HepG2 (cell line): ENCODE measurements around the gene CCDC59. TPM values are rescaled to one million over a fixed set of nuclear protein-coding genes. Genes with fewer than 3 reads are reported as not detected.

ENCODE experiments used
- ATAC-seq: fragments of 200-7000 bp; cut with Tn5 transposase; 3 replicates; pipeline ENCODE4 v1.9.1; 2020; ENCODE audit warnings: mild to moderate bottlenecking, moderate library complexity
- BruUV-seq: library from RNA; stranded (reverse); fragments of 400-500 nt; replicated peaks from 2 replicates; lab custom pipeline; 2021; lab: Mats Ljungman, UMichigan
- CTCF ChIA-PET: fragments of 300-600 bp; formaldehyde crosslinking; extraction: SDS; loops from one replicate; lab custom pipeline; 2021; ENCODE audit warnings: low total read pairs, inconsistent platforms, low intra/inter-chr PET ratio; lab: Yijun Ruan, JAX
- POLR2A ChIA-PET: fragments of 350-600 bp; sonication (Branson Sonifier 250); formaldehyde crosslinking; loops from one replicate; lab custom pipeline; 2020; ENCODE audit warnings: antibody characterized with exemption, inconsistent platforms; lab: Yijun Ruan, JAX
- DNase-seq: peaks from one replicate; pipeline ENCODE4 v3.0.0-alpha.2; 2015; ENCODE audit warnings: low spot score
- FAIRE-seq: peaks from 3 replicates; lab custom pipeline; 2011; peaks lifted over from hg19 to GRCh38; lab: Jason Lieb, UNC
- H2AFZ ChIP-seq: one replicate; pipeline ENCODE4 v1.6.1; 2011; ENCODE audit warnings: low read length, inconsistent platforms
- H3K27ac ChIP-seq: fragments of 300-600 bp; 3 replicates; pipeline ENCODE4 v1.8.0; 2011; ENCODE audit warnings: mixed run types, mild to moderate bottlenecking, mixed read lengths, low read length, inconsistent platforms; ENCODE audit not compliant: insufficient read depth; ENCODE audit errors: extremely low read length
- H3K27me3 ChIP-seq, 2 experiments: fragments of 200-600 bp in 1 of 2; 2 replicates in 1 of 2; 3 replicates in 1 of 2; pipeline versions ENCODE4 v1.6.0 to v1.8.0; 2011; ENCODE audit warnings: low read length in 2 of 2, mild to moderate bottlenecking in 2 of 2, moderate library complexity in 2 of 2, inconsistent platforms in 1 of 2; ENCODE audit not compliant: insufficient read depth in 2 of 2, control insufficient read depth in 1 of 2
- H3K36me3 ChIP-seq, 2 experiments: fragments of 200-600 bp in 1 of 2; replicated peaks in 1 of 2; 2 replicates in 1 of 2; 3 replicates in 1 of 2; pipeline versions ENCODE4 v1.5.1 to v1.8.0; 2011; ENCODE audit warnings: low read length in 2 of 2, inconsistent platforms in 1 of 2; ENCODE audit not compliant: insufficient read depth in 2 of 2, control insufficient read depth in 1 of 2
- H3K4me1 ChIP-seq: 2 replicates; pipeline ENCODE4 v1.5.1; 2012; ENCODE audit warnings: low read length, inconsistent platforms; ENCODE audit not compliant: insufficient read depth
- H3K4me2 ChIP-seq: 2 replicates; pipeline ENCODE4 v1.6.0; 2011; ENCODE audit warnings: low read depth, low read length, inconsistent platforms
- H3K4me3 ChIP-seq, 3 experiments: fragments of 200-600 bp in 1 of 3; sonication (generic), shearing (Covaris generic) in 1 of 3; replicated peaks in 1 of 3; 2 replicates each; pipeline ENCODE4 v1.5.1; 2011 to 2016; ENCODE audit warnings: low read length in 3 of 3, inconsistent platforms in 2 of 3, low read depth in 2 of 3, mild to moderate bottlenecking in 2 of 3, control low read depth in 1 of 3, mixed read lengths in 1 of 3; ENCODE audit not compliant: insufficient read depth in 1 of 3
- H3K79me2 ChIP-seq: one replicate; pipeline ENCODE4 v1.6.1; 2011; ENCODE audit warnings: low read length, inconsistent platforms; ENCODE audit not compliant: insufficient read depth
- H3K9ac ChIP-seq: 2 replicates; pipeline ENCODE4 v1.6.0; 2011; ENCODE audit warnings: mild to moderate bottlenecking, low read depth, low read length, inconsistent platforms; ENCODE audit not compliant: insufficient read depth
- H3K9me3 ChIP-seq: 2 replicates; pipeline ENCODE4 v1.5.1; 2012; ENCODE audit warnings: mild to moderate bottlenecking, low read length
- H4K20me1 ChIP-seq: 2 replicates; pipeline ENCODE4 v1.6.0; 2011; ENCODE audit warnings: inconsistent platforms, mild to moderate bottlenecking, low read length, moderate library complexity; ENCODE audit not compliant: insufficient read depth
- ATF1 ChIP-seq: IDR thresholded peaks from 2 replicates; pipeline ENCODE4 v1.6.1; 2016; ENCODE audit warnings: mild to moderate bottlenecking, control low read depth
- ATF7 ChIP-seq, 2 experiments: fragments of 450-650 bp in 1 of 2; sonication (generic) in 1 of 2; formaldehyde crosslinking in 1 of 2; IDR thresholded peaks; 2 replicates each; pipeline versions ENCODE4 v1.4.0 to v1.6.1; 2016 to 2020; ENCODE audit warnings: antibody characterized with exemption in 1 of 2, mild to moderate bottlenecking in 1 of 2, missing genetic modification reagents in 1 of 2
- HNRNPUL1 ChIP-seq: fragments of 200-400 bp; formaldehyde crosslinking; IDR thresholded peaks from 2 replicates; pipeline ENCODE4 v1.6.1; 2017; ENCODE audit warnings: low read depth, mild to moderate bottlenecking, low read length, moderate library complexity
- KDM5A ChIP-seq: fragments of 200-600 bp; sonication (generic); IDR thresholded peaks from 2 replicates; pipeline ENCODE4 v1.7.0; 2018; ENCODE audit warnings: antibody characterized with exemption, mild to moderate bottlenecking, low read length, borderline replicate concordance
- MAFF ChIP-seq: IDR thresholded peaks from 2 replicates; pipeline ENCODE4 v1.6.1; 2011; ENCODE audit warnings: low read depth, low read length, improper control_type of control experiment
- MAFK ChIP-seq, 2 experiments: IDR thresholded peaks in 1 of 2; conservative IDR thresholded peaks in 1 of 2; 2 replicates each; pipeline ENCODE4 v1.6.1; 2011; ENCODE audit warnings: improper control_type of control experiment in 2 of 2, low read length in 2 of 2
- PAWR ChIP-seq: sonication (generic); formaldehyde crosslinking; IDR thresholded peaks from 2 replicates; pipeline ENCODE4 v1.4.0; 2020; ENCODE audit warnings: missing genetic modification reagents, mild to moderate bottlenecking, borderline replicate concordance
- PHB2 ChIP-seq: fragments of 450-650 bp; IDR thresholded peaks from 2 replicates; pipeline ENCODE4 v1.6.1; 2018; ENCODE audit not compliant: partially characterized antibody
- REXO4 ChIP-seq: sonication (generic); formaldehyde crosslinking; IDR thresholded peaks from 2 replicates; pipeline ENCODE4 v1.8.0; 2022; ENCODE audit warnings: missing genetic modification reagents, mild to moderate bottlenecking, borderline replicate concordance
- ZNF501 ChIP-seq: sonication (generic); formaldehyde crosslinking; IDR thresholded peaks from 2 replicates; pipeline ENCODE4 v1.5.1; 2020; ENCODE audit warnings: mild to moderate bottlenecking, moderate library complexity, missing genetic modification reagents
- ZNF878 ChIP-seq: sonication (generic); formaldehyde crosslinking; IDR thresholded peaks from 2 replicates; pipeline ENCODE4 v1.8.1; 2023; ENCODE audit warnings: mild to moderate bottlenecking, missing genetic modification reagents, moderate library complexity
- WGBS: methylation state at CpG from one replicate; pipeline ENCODE4 v1.1.6; 2017; ENCODE audit warnings: low lambda C conversion rate; 5-methylcytosine and 5-hydroxymethylcytosine counted together
- in situ Hi-C: cut with HindIII; loops from 2 replicates; pipeline ENCODE4 v1.10.0; 2017; ENCODE audit warnings: low pct_unique_long_range_greater_than_20kb; ENCODE audit not compliant: extremely low pct_ligation_motif_present
- intact Hi-C: fragments of 100-400 bp; cut with micrococcal nuclease; formaldehyde crosslinking; loops from one replicate; pipeline ENCODE4 v1.10.0; 2022; ENCODE audit not compliant: unreplicated experiment
- polyA plus RNA-seq, 8 experiments: library from polyadenylated mRNA; depleted of rRNA in 3 of 8; stranded (reverse) in 7 of 8; unstranded in 1 of 8; fragments of >200 nt; fragmentation: Illumina TruSeq in 4 of 8; extraction: Trizol in 4 of 8; gene quantifications; 2 replicates each; pipeline versions ENCODE4 v1.2.1 to v1.2.3, GENCODE V29; 2011 to 2016; ENCODE audit warnings: low read depth in 4 of 8, missing spikeins in 1 of 8, mixed read lengths in 1 of 8; ENCODE audit not compliant: insufficient read depth in 1 of 8
- total RNA-seq, 5 experiments: library from RNA; depleted of rRNA; stranded (reverse); fragments of >200 nt; fragmentation: Illumina TruSeq; extraction: Trizol; gene quantifications; 2 replicates each; pipeline ENCODE4 v1.2.3, GENCODE V29; 2016; ENCODE audit warnings: low read depth in 1 of 5
- TF ChIP-seq, protein P1 (sequence below): fragments of 450-650 bp; IDR thresholded peaks from 2 replicates; pipeline ENCODE4 v1.6.1; 2017; ENCODE audit warnings: mild to moderate bottlenecking
- TF ChIP-seq, protein P2 (sequence below): sonication (generic); formaldehyde crosslinking; IDR thresholded peaks from 2 replicates; pipeline ENCODE4 v1.8.1; 2022; ENCODE audit warnings: low read depth, mild to moderate bottlenecking, missing genetic modification reagents

Gene CCDC59
- total and polyA plus RNA-seq, 2 of the 13 experiments (the other 11 are each of a cell fraction or from before 2014, with no cell fraction given): 16.1 to 81.3 TPM

GRCh38 chr12:82400819-82401218 lies 42.6 kb upstream of the CCDC59 start:
- ChIA-PET CTCF (no interaction called here), POLR2A (no interaction called here)
- Histone ChIP-seq H3K27ac (no peak overlapping the region), H3K4me3 (no peak overlapping the region), H3K79me2 (no peaks in the 10 kb centered on the region), H4K20me1 (no peaks in the 10 kb centered on the region), H3K9ac (no peak overlapping the region), H3K36me3 (no peaks in the 10 kb centered on the region), H3K27me3 (no peaks in the 10 kb centered on the region; a peak in 1 of 5 replicates), H2AFZ (no peak overlapping the region), H3K4me1 (no peaks in the 10 kb centered on the region), H3K9me3 (no peaks in the 10 kb centered on the region), H3K4me2 (no peak overlapping the region)
- intact Hi-C loops (no loop called here), in situ Hi-C loops (no loop called here)
- TF ChIP-seq ATF7 (IDR thresholded peaks at IDR 0.05) (peak; percentile 81), ATF7 (CRISPR knock-in tag; IDR thresholded peaks at IDR 0.05) (no peak), KDM5A (no peak), REXO4 (no peak)
- FAIRE-seq (no peak), ATAC-seq (no peak), DNase-seq (no peak)
- no TSS peak for BruUV-seq
- WGBS: 86% methylated on average over 2 of the region's 2 CpGs

DNA sequence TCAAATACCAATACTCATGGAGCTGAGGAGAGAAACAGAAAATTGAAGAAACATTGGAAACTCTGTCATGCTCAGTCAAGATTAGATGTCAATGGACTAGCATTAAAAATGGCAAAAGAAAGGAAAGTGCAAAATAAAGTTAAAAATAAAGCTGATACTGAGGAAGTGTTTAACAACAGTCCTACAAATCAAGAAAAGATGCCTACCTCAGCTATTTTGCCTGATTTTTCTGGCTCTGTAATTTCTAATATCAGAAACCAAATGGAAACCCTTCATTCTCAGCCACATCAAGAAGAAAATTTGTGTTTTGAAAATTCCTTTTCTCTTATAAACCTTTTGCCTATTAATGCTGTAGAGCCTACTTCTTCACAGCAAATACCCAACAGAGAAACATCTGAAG lies 40.7 kb upstream of the CCDC59 start:
- H3K27ac ChIP-seq: no peak overlapping the region
- H3K27me3 ChIP-seq: no peaks in the 10 kb centered on the region; a peak in 1 of 5 replicates
- H3K36me3 ChIP-seq: no peaks in the 10 kb centered on the region; a peak in 1 of 5 replicates
- H3K4me2 ChIP-seq: no peak overlapping the region
- no peak for ATAC-seq
- no TSS peak for BruUV-seq
- no peaks in the 10 kb centered on the region for H3K9me3 ChIP-seq
- no peaks in the 10 kb centered on the region for H3K4me1 ChIP-seq
- intact Hi-C loops: no loop called here
- FAIRE-seq: no peak
- no peak for DNase-seq
- H4K20me1 ChIP-seq: no peaks in the 10 kb centered on the region
- ChIA-PET CTCF (no interaction called here), POLR2A (no interaction called here)
- in situ Hi-C loops: no loop called here
- no peak overlapping the region for H3K4me3 ChIP-seq
- no peak overlapping the region for H3K9ac ChIP-seq
- H3K79me2 ChIP-seq: no peaks in the 10 kb centered on the region
- no peak overlapping the region for H2AFZ ChIP-seq
- TF ChIP-seq, protein P1, sequence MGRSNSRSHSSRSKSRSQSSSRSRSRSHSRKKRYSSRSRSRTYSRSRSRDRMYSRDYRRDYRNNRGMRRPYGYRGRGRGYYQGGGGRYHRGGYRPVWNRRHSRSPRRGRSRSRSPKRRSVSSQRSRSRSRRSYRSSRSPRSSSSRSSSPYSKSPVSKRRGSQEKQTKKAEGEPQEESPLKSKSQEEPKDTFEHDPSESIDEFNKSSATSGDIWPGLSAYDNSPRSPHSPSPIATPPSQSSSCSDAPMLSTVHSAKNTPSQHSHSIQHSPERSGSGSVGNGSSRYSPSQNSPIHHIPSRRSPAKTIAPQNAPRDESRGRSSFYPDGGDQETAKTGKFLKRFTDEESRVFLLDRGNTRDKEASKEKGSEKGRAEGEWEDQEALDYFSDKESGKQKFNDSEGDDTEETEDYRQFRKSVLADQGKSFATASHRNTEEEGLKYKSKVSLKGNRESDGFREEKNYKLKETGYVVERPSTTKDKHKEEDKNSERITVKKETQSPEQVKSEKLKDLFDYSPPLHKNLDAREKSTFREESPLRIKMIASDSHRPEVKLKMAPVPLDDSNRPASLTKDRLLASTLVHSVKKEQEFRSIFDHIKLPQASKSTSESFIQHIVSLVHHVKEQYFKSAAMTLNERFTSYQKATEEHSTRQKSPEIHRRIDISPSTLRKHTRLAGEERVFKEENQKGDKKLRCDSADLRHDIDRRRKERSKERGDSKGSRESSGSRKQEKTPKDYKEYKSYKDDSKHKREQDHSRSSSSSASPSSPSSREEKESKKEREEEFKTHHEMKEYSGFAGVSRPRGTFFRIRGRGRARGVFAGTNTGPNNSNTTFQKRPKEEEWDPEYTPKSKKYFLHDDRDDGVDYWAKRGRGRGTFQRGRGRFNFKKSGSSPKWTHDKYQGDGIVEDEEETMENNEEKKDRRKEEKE: no peak
- TF ChIP-seq HNRNPUL1 (no peak), PHB2 (no peak), ZNF501 (CRISPR knock-in tag) (no peak), ZNF878 (CRISPR knock-in tag) (no peak), MAFK (conservative IDR thresholded peaks at IDR 0.05 in 1 of 2, IDR thresholded peaks at IDR 0.05 in 1 of 2; ENCODE audit: low read length in 2 of 2) (peak; percentile 79 to 92), MAFF (peak; percentile 84), ATF1 (CRISPR knock-in tag) (no peak), PAWR (no peak)
- TF ChIP-seq, protein P2, sequence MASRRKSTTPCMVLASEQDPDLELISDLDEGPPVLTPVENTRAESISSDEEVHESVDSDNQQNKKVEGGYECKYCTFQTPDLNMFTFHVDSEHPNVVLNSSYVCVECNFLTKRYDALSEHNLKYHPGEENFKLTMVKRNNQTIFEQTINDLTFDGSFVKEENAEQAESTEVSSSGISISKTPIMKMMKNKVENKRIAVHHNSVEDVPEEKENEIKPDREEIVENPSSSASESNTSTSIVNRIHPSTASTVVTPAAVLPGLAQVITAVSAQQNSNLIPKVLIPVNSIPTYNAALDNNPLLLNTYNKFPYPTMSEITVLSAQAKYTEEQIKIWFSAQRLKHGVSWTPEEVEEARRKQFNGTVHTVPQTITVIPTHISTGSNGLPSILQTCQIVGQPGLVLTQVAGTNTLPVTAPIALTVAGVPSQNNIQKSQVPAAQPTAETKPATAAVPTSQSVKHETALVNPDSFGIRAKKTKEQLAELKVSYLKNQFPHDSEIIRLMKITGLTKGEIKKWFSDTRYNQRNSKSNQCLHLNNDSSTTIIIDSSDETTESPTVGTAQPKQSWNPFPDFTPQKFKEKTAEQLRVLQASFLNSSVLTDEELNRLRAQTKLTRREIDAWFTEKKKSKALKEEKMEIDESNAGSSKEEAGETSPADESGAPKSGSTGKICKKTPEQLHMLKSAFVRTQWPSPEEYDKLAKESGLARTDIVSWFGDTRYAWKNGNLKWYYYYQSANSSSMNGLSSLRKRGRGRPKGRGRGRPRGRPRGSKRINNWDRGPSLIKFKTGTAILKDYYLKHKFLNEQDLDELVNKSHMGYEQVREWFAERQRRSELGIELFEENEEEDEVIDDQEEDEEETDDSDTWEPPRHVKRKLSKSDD (CRISPR knock-in tag): no peak
